Keratinocyte (primary cell): ENCODE data around the gene UBR7.

Experiments used
- EZH2 ChIP-seq: IDR thresholded peaks from one replicate; pipeline ENCODE4 v1.6.1; 2012; ENCODE audit warnings: inconsistent platforms, mild to moderate bottlenecking, low read length, moderate library complexity
- TF ChIP-seq, protein P1 (sequence below), 3 experiments: IDR thresholded peaks in 1 of 3; conservative IDR thresholded peaks in 1 of 3; optimal IDR thresholded peaks in 1 of 3; 2 replicates in 2 of 3; 3 replicates in 1 of 3; pipeline versions ENCODE3 to v1.5.1; 2011; ENCODE audit warnings: low read length in 3 of 3, mild to moderate bottlenecking in 3 of 3, moderate library complexity in 2 of 3, control low read depth in 1 of 3, inconsistent platforms in 1 of 3; ENCODE audit not compliant: insufficient read depth in 2 of 3; ENCODE audit errors: extremely low read depth in 1 of 3

DNA sequence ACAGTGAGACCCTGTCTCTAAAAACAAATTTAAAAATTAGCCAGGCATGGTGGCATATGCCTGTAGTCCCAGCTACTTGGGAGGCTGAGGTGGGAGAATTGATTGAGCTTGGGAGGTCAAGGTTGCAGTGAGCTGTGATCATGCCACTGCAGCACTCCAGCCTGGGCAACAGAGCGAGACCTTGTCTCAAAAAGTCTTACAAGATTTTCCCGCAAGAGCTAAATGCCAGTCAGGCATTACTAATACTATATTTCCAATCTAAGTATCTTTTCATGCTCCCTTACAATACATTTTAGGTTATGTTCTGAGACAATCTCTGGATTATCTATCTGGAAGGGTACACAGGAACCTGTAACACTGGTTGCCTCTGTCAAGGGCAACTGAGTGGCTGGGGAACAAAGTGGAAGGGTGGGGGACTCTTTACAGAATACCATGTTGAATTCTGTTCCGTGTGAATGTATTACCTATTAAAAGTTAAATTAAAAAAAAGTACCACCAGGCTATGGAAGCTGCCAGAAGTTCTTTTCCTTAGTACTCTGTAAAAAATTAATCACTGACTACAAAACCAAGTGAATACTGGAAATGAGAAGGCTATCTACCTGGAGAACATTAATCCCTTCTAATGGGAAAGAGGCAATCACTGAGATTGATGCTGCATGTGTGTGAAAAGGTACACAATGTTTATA is 69.1 kb downstream of the UBR7 start:
- TF ChIP-seq, protein P1, sequence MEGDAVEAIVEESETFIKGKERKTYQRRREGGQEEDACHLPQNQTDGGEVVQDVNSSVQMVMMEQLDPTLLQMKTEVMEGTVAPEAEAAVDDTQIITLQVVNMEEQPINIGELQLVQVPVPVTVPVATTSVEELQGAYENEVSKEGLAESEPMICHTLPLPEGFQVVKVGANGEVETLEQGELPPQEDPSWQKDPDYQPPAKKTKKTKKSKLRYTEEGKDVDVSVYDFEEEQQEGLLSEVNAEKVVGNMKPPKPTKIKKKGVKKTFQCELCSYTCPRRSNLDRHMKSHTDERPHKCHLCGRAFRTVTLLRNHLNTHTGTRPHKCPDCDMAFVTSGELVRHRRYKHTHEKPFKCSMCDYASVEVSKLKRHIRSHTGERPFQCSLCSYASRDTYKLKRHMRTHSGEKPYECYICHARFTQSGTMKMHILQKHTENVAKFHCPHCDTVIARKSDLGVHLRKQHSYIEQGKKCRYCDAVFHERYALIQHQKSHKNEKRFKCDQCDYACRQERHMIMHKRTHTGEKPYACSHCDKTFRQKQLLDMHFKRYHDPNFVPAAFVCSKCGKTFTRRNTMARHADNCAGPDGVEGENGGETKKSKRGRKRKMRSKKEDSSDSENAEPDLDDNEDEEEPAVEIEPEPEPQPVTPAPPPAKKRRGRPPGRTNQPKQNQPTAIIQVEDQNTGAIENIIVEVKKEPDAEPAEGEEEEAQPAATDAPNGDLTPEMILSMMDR (optimal IDR thresholded peaks at IDR 0.05 in 1 of 3, IDR thresholded peaks at IDR 0.05 in 1 of 3, conservative IDR thresholded peaks at IDR 0.05 in 1 of 3; ENCODE audit: extremely low read depth in 1 of 3, insufficient read depth in 2 of 3, low read length in 3 of 3), result no peak
- TF ChIP-seq EZH2, result no peak
